ENCODE results near the gene ERI3. TPM values are rescaled to one million over a fixed set of nuclear protein-coding genes. Genes with fewer than 3 reads are reported as not detected.

The ERI3 gene
- total and polyA plus RNA-seq, 2 of the 13 experiments (the other 11 are each of a cell fraction or from before 2014, with no cell fraction given), result 35.6 to 35.9 TPM

DNA sequence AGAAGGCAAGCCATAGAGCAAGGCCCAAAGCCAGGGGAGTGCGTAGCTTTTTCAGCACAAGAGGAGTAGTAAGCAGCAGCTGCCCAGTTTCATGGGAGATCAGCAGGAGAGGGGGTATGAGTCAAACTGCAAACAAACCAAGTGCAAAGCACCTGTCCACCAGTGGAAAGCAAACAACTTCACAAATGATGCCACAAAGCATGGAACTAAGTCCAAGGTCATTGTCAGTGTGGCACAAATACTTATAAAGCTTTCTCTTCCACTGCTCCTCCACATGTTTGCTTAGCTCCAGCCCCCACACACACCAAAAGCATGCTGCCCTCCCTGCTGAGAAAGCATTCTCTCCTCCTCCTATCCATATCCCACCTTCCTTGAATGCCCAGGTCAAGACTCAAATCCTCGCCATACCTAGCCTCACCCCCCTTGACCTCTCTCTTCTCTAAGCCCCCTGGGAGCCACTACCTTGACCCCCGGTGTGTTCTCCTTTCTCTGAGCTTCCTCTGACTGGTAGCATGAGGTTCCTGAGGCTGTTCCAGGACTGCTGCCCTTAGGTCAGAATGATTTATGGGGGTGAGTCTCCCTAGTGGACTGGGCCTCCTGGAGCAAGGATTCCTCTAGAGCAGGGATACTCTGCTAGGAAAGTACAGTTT is 71.4 kb downstream of the ERI3 start:
- H3K9me3 ChIP-seq (ENCODE audit: low read length), result no peaks in the 10 kb centered on the region
- FAIRE-seq (peak; percentile 100), DNase-seq (ENCODE audit: low spot score) (peak; percentile 99), ATAC-seq (peak; percentile 96)
- peak overlapping the region; percentile 79 for H3K27ac ChIP-seq (ENCODE audit: extremely low read length, insufficient read depth, low read length)
- H4K20me1 ChIP-seq (ENCODE audit: insufficient read depth, low read length), result no peaks in the 10 kb centered on the region
- peaks cover 0 to 10% of the 10 kb centered on the region in 2 experiments; a peak in 2 of 5 replicates for H3K36me3 ChIP-seq (replicated peaks in 1 of 2; ENCODE audit: control insufficient read depth in 1 of 2, insufficient read depth in 2 of 2, low read length in 2 of 2)
- H3K79me2 ChIP-seq (ENCODE audit: insufficient read depth, low read length), result no peaks in the 10 kb centered on the region
- H3K27me3 ChIP-seq (ENCODE audit: control insufficient read depth in 1 of 2, insufficient read depth in 2 of 2, low read length in 2 of 2), result no peaks in the 10 kb centered on the region
- in situ Hi-C loops (cut with HindIII; ENCODE audit: extremely low pct_ligation_motif_present, low pct_unique_long_range_greater_than_20kb) (loop anchor here (5.0 kb wide), 1 partner anchor 46 kb away; no protein-coding TSS in a partner anchor), intact Hi-C loops (cut with micrococcal nuclease; ENCODE audit: unreplicated experiment) (loop anchor here (1.0 to 2.0 kb wide), 2 partner anchors 15 to 35 kb away; no protein-coding TSS in a partner anchor)
- 7% methylated on average over 3 of the region's 3 CpGs for WGBS (ENCODE audit: low lambda C conversion rate)
- BruUV-seq (replicated peaks), result TSS peak; percentile 96
- peak overlapping the region; percentile 53 for H3K9ac ChIP-seq (ENCODE audit: insufficient read depth, low read depth, low read length)
- H3K4me1 ChIP-seq (ENCODE audit: insufficient read depth, low read length), result peaks cover 44% of the 10 kb centered on the region
- H2AFZ ChIP-seq (ENCODE audit: low read length), result no peak overlapping the region
- H3K4me2 ChIP-seq (ENCODE audit: low read depth, low read length), result peak overlapping the region; percentile 67
- H3K4me3 ChIP-seq (replicated peaks in 1 of 3; ENCODE audit: insufficient read depth in 1 of 3, low read depth in 2 of 3, low read length in 3 of 3), result peak overlapping the region in 1 of 3 experiments; percentile 18; a peak in 1 of 6 replicates
- ChIA-PET CTCF (ENCODE audit: low intra/inter-chr PET ratio, low total read pairs) (interaction anchor here (0.7 to 0.8 kb wide), 2 partner anchors 35 to 66 kb away, joined by 3 read pairs; no protein-coding TSS in a partner anchor), POLR2A (interaction anchor here (0.7 to 5.5 kb wide), 23 partner anchors 9 to 736 kb away, joined by 3 to 82 read pairs (median 6); partner anchors contain the start of genes ARMH1, DMAP1, KDM4A and TMEM53)
- TF ChIP-seq, protein P1, sequence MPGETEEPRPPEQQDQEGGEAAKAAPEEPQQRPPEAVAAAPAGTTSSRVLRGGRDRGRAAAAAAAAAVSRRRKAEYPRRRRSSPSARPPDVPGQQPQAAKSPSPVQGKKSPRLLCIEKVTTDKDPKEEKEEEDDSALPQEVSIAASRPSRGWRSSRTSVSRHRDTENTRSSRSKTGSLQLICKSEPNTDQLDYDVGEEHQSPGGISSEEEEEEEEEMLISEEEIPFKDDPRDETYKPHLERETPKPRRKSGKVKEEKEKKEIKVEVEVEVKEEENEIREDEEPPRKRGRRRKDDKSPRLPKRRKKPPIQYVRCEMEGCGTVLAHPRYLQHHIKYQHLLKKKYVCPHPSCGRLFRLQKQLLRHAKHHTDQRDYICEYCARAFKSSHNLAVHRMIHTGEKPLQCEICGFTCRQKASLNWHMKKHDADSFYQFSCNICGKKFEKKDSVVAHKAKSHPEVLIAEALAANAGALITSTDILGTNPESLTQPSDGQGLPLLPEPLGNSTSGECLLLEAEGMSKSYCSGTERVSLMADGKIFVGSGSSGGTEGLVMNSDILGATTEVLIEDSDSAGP (CRISPR knock-in tag; IDR thresholded peaks at IDR 0.05; ENCODE audit: borderline replicate concordance), result peak; percentile 66; the same call in 1 of the 2 replicates
- TF ChIP-seq ZNF24 (IDR thresholded peaks at IDR 0.05), result no peak
- TF ChIP-seq PAF1 (CRISPR knock-in tag; IDR thresholded peaks at IDR 0.05), result no peak; the same call in 1 of the 2 replicates
- no peak for TF ChIP-seq ZNF775 (CRISPR knock-in tag; IDR thresholded peaks at IDR 0.05; ENCODE audit: borderline replicate concordance)
- TF ChIP-seq CREM (IDR thresholded peaks at IDR 0.05), result peak; percentile 82
- TF ChIP-seq CREM (CRISPR knock-in tag; IDR thresholded peaks at IDR 0.05), result no peak
- no peak for TF ChIP-seq U2AF1 (optimal IDR thresholded peaks at IDR 0.05; ENCODE audit: low read depth, low read length)
- no peak for TF ChIP-seq SP2 (CRISPR knock-in tag; IDR thresholded peaks at IDR 0.05)
- TF ChIP-seq ZFX (CRISPR knock-in tag; IDR thresholded peaks at IDR 0.05; ENCODE audit: low read depth), result peak; percentile 78
- TF ChIP-seq REPIN1 (CRISPR knock-in tag; IDR thresholded peaks at IDR 0.05; ENCODE audit: borderline replicate concordance, low read depth), result peak; percentile 72; the same call in 1 of the 2 replicates
- TF ChIP-seq AHR (CRISPR knock-in tag; IDR thresholded peaks at IDR 0.05), result no peak; the same call in 1 of the 2 replicates
- TF ChIP-seq ZNF703 (CRISPR knock-in tag; IDR thresholded peaks at IDR 0.05; ENCODE audit: borderline replicate concordance), result peak; percentile 81; the same call in 1 of the 2 replicates
- TF ChIP-seq MED1 (CRISPR knock-in tag; IDR thresholded peaks at IDR 0.05), result peak; percentile 87
- TF ChIP-seq SATB2 (CRISPR knock-in tag; IDR thresholded peaks at IDR 0.05), result no peak
- TF ChIP-seq, protein P2, sequence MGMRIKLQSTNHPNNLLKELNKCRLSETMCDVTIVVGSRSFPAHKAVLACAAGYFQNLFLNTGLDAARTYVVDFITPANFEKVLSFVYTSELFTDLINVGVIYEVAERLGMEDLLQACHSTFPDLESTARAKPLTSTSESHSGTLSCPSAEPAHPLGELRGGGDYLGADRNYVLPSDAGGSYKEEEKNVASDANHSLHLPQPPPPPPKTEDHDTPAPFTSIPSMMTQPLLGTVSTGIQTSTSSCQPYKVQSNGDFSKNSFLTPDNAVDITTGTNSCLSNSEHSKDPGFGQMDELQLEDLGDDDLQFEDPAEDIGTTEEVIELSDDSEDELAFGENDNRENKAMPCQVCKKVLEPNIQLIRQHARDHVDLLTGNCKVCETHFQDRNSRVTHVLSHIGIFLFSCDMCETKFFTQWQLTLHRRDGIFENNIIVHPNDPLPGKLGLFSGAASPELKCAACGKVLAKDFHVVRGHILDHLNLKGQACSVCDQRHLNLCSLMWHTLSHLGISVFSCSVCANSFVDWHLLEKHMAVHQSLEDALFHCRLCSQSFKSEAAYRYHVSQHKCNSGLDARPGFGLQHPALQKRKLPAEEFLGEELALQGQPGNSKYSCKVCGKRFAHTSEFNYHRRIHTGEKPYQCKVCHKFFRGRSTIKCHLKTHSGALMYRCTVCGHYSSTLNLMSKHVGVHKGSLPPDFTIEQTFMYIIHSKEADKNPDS (CRISPR knock-in tag; IDR thresholded peaks at IDR 0.05), result peak; percentile 96
- no peak for TF ChIP-seq NONO (IDR thresholded peaks at IDR 0.05)
- TF ChIP-seq NONO (CRISPR knock-in tag; conservative IDR thresholded peaks at IDR 0.05), result peak; percentile 73
- TF ChIP-seq, protein P3, sequence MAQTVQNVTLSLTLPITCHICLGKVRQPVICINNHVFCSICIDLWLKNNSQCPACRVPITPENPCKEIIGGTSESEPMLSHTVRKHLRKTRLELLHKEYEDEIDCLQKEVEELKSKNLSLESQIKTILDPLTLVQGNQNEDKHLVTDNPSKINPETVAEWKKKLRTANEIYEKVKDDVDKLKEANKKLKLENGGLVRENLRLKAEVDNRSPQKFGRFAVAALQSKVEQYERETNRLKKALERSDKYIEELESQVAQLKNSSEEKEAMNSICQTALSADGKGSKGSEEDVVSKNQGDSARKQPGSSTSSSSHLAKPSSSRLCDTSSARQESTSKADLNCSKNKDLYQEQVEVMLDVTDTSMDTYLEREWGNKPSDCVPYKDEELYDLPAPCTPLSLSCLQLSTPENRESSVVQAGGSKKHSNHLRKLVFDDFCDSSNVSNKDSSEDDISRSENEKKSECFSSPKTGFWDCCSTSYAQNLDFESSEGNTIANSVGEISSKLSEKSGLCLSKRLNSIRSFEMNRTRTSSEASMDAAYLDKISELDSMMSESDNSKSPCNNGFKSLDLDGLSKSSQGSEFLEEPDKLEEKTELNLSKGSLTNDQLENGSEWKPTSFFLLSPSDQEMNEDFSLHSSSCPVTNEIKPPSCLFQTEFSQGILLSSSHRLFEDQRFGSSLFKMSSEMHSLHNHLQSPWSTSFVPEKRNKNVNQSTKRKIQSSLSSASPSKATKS (CRISPR knock-in tag; IDR thresholded peaks at IDR 0.05), result 0 out of 2 replicates have a peak, but pooled peaks have one; percentile 58
